GM18861 (cell line): ENCODE measurements around the gene MVB12B.

Experiments
- ATAC-seq: cut with Tn5 transposase; IDR thresholded peaks from one replicate; pipeline ENCODE4 v1.9.1; 2021; ENCODE audit not compliant: unreplicated experiment

Gene MVB12B

GRCh38 chr9:126514037-126514821 is 187.6 kb downstream of the MVB12B start:
- no peak for ATAC-seq

GRCh38 chr9:126515001-126515872 is 188.6 kb downstream of the MVB12B start:
- ATAC-seq = no peak

- no peak for ATAC-seq
These were observed 189.4 kb downstream of the MVB12B start for GRCh38 chr9:126515873-126516505.

GRCh38 chr9:126516561-126516935 is 189.9 kb downstream of the MVB12B start:
- no peak for ATAC-seq

- no peak for ATAC-seq
These were observed 190.6 kb downstream of the MVB12B start for GRCh38 chr9:126516936-126517832.

- no peak for ATAC-seq
These were observed 191.3 kb downstream of the MVB12B start for GRCh38 chr9:126517833-126518356.

GRCh38 chr9:126518763-126519162 is 192.1 kb downstream of the MVB12B start:
- no peak for ATAC-seq

- ATAC-seq = no peak
These were observed 193.2 kb downstream of the MVB12B start for GRCh38 chr9:126519660-126520420.

- ATAC-seq = no peak
These were observed 193.8 kb downstream of the MVB12B start for GRCh38 chr9:126520453-126520852.

GRCh38 chr9:126521089-126521488 is 194.5 kb downstream of the MVB12B start:
- ATAC-seq = no peak

- ATAC-seq = no peak
These were observed 194.9 kb downstream of the MVB12B start for GRCh38 chr9:126521551-126521950.

GRCh38 chr9:126521976-126522590 is 195.5 kb downstream of the MVB12B start:
- no peak for ATAC-seq

- ATAC-seq = no peak
These were observed 196.2 kb downstream of the MVB12B start for GRCh38 chr9:126522612-126523356.

GRCh38 chr9:126523611-126524111 is 197.0 kb downstream of the MVB12B start:
- ATAC-seq = no peak

GRCh38 chr9:126524353-126525077 is 197.9 kb downstream of the MVB12B start:
- no peak for ATAC-seq

GRCh38 chr9:126526218-126527108 is 199.8 kb downstream of the MVB12B start:
- no peak for ATAC-seq
